Calu3 (cell line): ENCODE results near the gene ITGA11. TPM values are rescaled to one million over a fixed set of nuclear protein-coding genes. Genes with fewer than 3 reads are reported as not detected.

Source experiments
- BruUV-seq: library from RNA; stranded (reverse); fragments of 400-500 nt; replicated peaks from 2 replicates; lab custom pipeline; 2021; lab: Mats Ljungman, UMichigan
- CTCF ChIA-PET: fragments of 300-600 bp; sonication (Branson Sonifier 250); formaldehyde crosslinking; loops from one replicate; lab custom pipeline; 2022; ENCODE audit warnings: antibody characterized with exemption; lab: Charles Lee
- DNase-seq: peaks from one replicate; pipeline ENCODE4 v3.0.0; 2022
- H3K27ac Mint-ChIP-seq: one replicate; pipeline ENCODE4 v1.8.0; 2022; ENCODE audit warnings: mixed read lengths; ENCODE audit not compliant: unreplicated experiment
- H3K27me3 Mint-ChIP-seq: one replicate; pipeline ENCODE4 v1.8.0; 2022; ENCODE audit warnings: mixed read lengths; ENCODE audit not compliant: unreplicated experiment
- H3K36me3 Mint-ChIP-seq: one replicate; pipeline ENCODE4 v1.8.0; 2022; ENCODE audit warnings: mild to moderate bottlenecking, moderate library complexity, mixed read lengths; ENCODE audit not compliant: insufficient read depth, unreplicated experiment
- H3K4me1 Mint-ChIP-seq: one replicate; pipeline ENCODE4 v1.8.0; 2022; ENCODE audit warnings: mild to moderate bottlenecking, low read depth, mixed read lengths; ENCODE audit not compliant: unreplicated experiment
- H3K4me3 Mint-ChIP-seq: one replicate; pipeline ENCODE4 v1.8.0; 2022; ENCODE audit warnings: mild to moderate bottlenecking, low read depth, moderate library complexity, mixed read lengths; ENCODE audit not compliant: unreplicated experiment
- H3K9me3 Mint-ChIP-seq: one replicate; pipeline ENCODE4 v1.8.0; 2022; ENCODE audit warnings: low read depth, mixed read lengths; ENCODE audit not compliant: unreplicated experiment
- CTCF ChIP-seq: fragments of 200-600 bp; IDR thresholded peaks from one replicate; pipeline ENCODE4 v1.8.0; 2022; ENCODE audit warnings: antibody characterized with exemption; ENCODE audit not compliant: unreplicated experiment
- intact Hi-C: fragments of 100-400 bp; cut with micrococcal nuclease; formaldehyde crosslinking; loops from one replicate; pipeline ENCODE4 v1.10.0; 2022; ENCODE audit not compliant: unreplicated experiment
- total RNA-seq: library from RNA; stranded (reverse); gene quantifications from 2 replicates; pipeline ENCODE4 v1.2.3, GENCODE V29; 2022

ITGA11 gene
- total RNA-seq, 1 experiment from 2014 or later = not detected

- Mint-ChIP-seq H3K27ac (no peak overlapping the region), H3K36me3 (peaks cover 3% of the 10 kb centered on the region)
Observed at GRCh38 chr15:68337826-68338225, 94.1 kb downstream of the ITGA11 start.

DNA sequence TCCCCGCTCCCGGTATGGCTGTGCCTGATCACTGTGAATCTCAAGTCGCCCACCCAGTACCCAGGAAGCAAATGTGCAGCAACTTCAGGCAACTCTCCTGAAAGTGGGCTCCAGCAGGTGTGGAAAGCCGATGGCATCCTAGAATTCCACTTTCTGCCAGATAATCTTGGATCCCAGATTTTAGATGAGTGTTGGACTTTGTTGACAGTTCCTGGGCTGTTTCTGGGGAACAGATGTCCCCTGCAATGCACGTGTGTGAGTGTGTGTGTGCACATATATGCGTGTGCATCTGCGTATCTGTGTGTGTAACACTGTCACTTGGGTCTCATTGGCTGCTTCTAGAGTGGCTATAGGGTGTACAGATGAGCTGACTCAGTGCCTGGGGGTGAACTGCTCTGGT lies 95.4 kb downstream of the ITGA11 start:
- Mint-ChIP-seq H3K4me1 (no peaks in the 10 kb centered on the region), H3K36me3 (peaks cover 3% of the 10 kb centered on the region), H3K27me3 (peaks cover 96% of the 10 kb centered on the region), H3K9me3 (no peaks in the 10 kb centered on the region), H3K4me3 (no peak overlapping the region), H3K27ac (no peak overlapping the region)
- no peak for DNase-seq
- CTCF ChIA-PET = no interaction called here
- TF ChIP-seq CTCF = no peak
- no TSS peak for BruUV-seq
- intact Hi-C loops = no loop called here

More at GRCh38 chr15:68337826-68338225, 94.1 kb downstream of the ITGA11 start:
- no peak overlapping the region for H3K4me3 Mint-ChIP-seq
- no peak for DNase-seq
- CTCF ChIA-PET = interaction anchor here (0.7 kb wide), 1 partner anchor 95 kb away, joined by 3 read pairs; no protein-coding TSS in a partner anchor
- H3K4me1 Mint-ChIP-seq = no peaks in the 10 kb centered on the region
- no peaks in the 10 kb centered on the region for H3K9me3 Mint-ChIP-seq
- intact Hi-C loops = no loop called here
- peaks cover 96% of the 10 kb centered on the region for H3K27me3 Mint-ChIP-seq
- TF ChIP-seq CTCF = no peak
- BruUV-seq = no TSS peak

GRCh38 chr15:68335655-68336054 lies 96.3 kb downstream of the ITGA11 start:
- H3K27ac Mint-ChIP-seq = no peak overlapping the region
- no peak for DNase-seq
- no TSS peak for BruUV-seq
- peaks cover 96% of the 10 kb centered on the region for H3K27me3 Mint-ChIP-seq
- CTCF ChIA-PET = no interaction called here
- no peaks in the 10 kb centered on the region for H3K4me1 Mint-ChIP-seq
- peaks cover 3% of the 10 kb centered on the region for H3K36me3 Mint-ChIP-seq
- TF ChIP-seq CTCF = no peak
- intact Hi-C loops = no loop called here
- H3K4me3 Mint-ChIP-seq = no peak overlapping the region
- H3K9me3 Mint-ChIP-seq = no peaks in the 10 kb centered on the region

DNA sequence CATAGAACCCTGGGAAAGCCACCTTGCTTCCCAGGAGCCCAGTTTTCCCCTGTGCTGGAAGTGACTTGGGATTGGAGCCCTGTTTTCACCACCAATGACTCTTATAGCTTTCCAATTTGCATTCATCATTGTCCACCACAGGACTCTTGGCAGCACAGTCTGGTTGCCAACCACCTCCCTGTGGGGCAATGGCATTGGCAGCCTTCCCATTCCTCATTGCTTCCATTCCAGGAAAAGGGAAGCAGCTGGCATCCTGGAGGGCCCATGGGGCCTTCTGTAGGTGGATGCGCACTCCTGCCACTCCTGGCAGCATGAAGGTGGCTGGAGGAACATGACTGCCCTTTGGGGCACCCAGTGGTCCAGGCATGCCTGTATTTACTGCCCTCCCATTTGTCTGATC lies 96.7 kb downstream of the ITGA11 start:
- BruUV-seq = no TSS peak
- Mint-ChIP-seq H3K4me1 (no peaks in the 10 kb centered on the region), H3K9me3 (no peaks in the 10 kb centered on the region), H3K36me3 (peaks cover 3% of the 10 kb centered on the region), H3K27ac (no peak overlapping the region), H3K4me3 (no peak overlapping the region), H3K27me3 (peaks cover 96% of the 10 kb centered on the region)
- CTCF ChIA-PET = interaction anchor here (1.1 kb wide), 1 partner anchor 12 kb away, joined by 4 read pairs; no protein-coding TSS in a partner anchor
- no peak for TF ChIP-seq CTCF
- intact Hi-C loops = no loop called here
- DNase-seq = no peak
